ENCODE measurements around the gene NT5C3B.
"Not testable (repeated sequence)": the region's sequence is repeated elsewhere in the genome, so short reads cannot be mapped to it uniquely, and the experiment has no call there.

Gene NT5C3B

GRCh38 chr17:41782142-41782541, 53.9 kb downstream of the NT5C3B start:
- DNase-seq (ENCODE audit: low read depth) = no peak

- DNase-seq (ENCODE audit: low read depth) = no peak
Measured at GRCh38 chr17:41781404-41782110, 54.5 kb downstream of the NT5C3B start.

- no peak for DNase-seq (ENCODE audit: low read depth)
Measured at GRCh38 chr17:41779954-41780353, 56.1 kb downstream of the NT5C3B start.

- DNase-seq (ENCODE audit: low read depth) = no peak
Measured at GRCh38 chr17:41777574-41778188, 58.4 kb downstream of the NT5C3B start.

GRCh38 chr17:41777157-41777573, 58.9 kb downstream of the NT5C3B start:
- DNase-seq (ENCODE audit: low read depth) = no peak

- DNase-seq (ENCODE audit: low read depth) = not testable (repeated sequence)
Measured at GRCh38 chr17:41776262-41776900, 59.7 kb downstream of the NT5C3B start.

GRCh38 chr17:41775394-41776226, 60.4 kb downstream of the NT5C3B start:
- DNase-seq (ENCODE audit: low read depth) = no peak
